Trophoblast cell (in vitro differentiated cells and primary cell): ENCODE measurements around the gene CPT2.

Experiments used
- DNase-seq, 2 donors: peaks; one replicate each; pipeline ENCODE4 v3.0.0-alpha.2; 2016
- H2AFZ ChIP-seq: 2 replicates; pipeline ENCODE4 v1.6.1; 2013; ENCODE audit warnings: low read length, moderate library complexity, mild to moderate bottlenecking; ENCODE audit not compliant: insufficient read depth, poor library complexity
- H2AK5ac ChIP-seq: 2 replicates; pipeline ENCODE4 v1.6.1; 2013; ENCODE audit warnings: mild to moderate bottlenecking, low read length
- H2BK120ac ChIP-seq: 2 replicates; pipeline ENCODE4 v1.6.1; 2013; ENCODE audit warnings: low read length, mild to moderate bottlenecking, moderate library complexity; ENCODE audit not compliant: insufficient read depth, poor library complexity
- H2BK12ac ChIP-seq: 2 replicates; pipeline ENCODE4 v1.6.1; 2013; ENCODE audit warnings: mild to moderate bottlenecking, low read length, moderate library complexity
- H2BK5ac ChIP-seq: 2 replicates; pipeline ENCODE4 v1.6.1; 2013; ENCODE audit warnings: low read length, low read depth, moderate library complexity, mild to moderate bottlenecking; ENCODE audit not compliant: poor library complexity
- H3K14ac ChIP-seq: 2 replicates; pipeline ENCODE4 v1.6.1; 2013; ENCODE audit warnings: mild to moderate bottlenecking, low read length
- H3K18ac ChIP-seq: 2 replicates; pipeline ENCODE4 v1.6.1; 2013; ENCODE audit warnings: mild to moderate bottlenecking, low read length
- H3K23ac ChIP-seq: 2 replicates; pipeline ENCODE4 v1.6.1; 2013; ENCODE audit warnings: low read length
- H3K27ac ChIP-seq: 2 replicates; pipeline ENCODE4 v1.5.1; 2013; ENCODE audit warnings: low read depth, mild to moderate bottlenecking, inconsistent platforms, low read length, moderate library complexity
- H3K27me3 ChIP-seq: 2 replicates; pipeline ENCODE4 v1.6.1; 2013; ENCODE audit warnings: inconsistent platforms, mild to moderate bottlenecking, low read length, moderate library complexity; ENCODE audit not compliant: insufficient read depth
- H3K36me3 ChIP-seq, 2 experiments: 1 replicate in 1 of 2; 2 replicates in 1 of 2; pipeline ENCODE4 v1.6.1; 2013; ENCODE audit warnings: low read length in 2 of 2, mild to moderate bottlenecking in 2 of 2, moderate library complexity in 1 of 2; ENCODE audit not compliant: insufficient read depth in 2 of 2, control insufficient read depth in 1 of 2
- H3K4ac ChIP-seq: 2 replicates; pipeline ENCODE4 v1.6.1; 2013; ENCODE audit warnings: low read depth, mild to moderate bottlenecking, low read length, moderate library complexity
- H3K4me1 ChIP-seq, 2 experiments: 1 replicate in 1 of 2; 2 replicates in 1 of 2; pipeline ENCODE4 v1.6.1; 2013; ENCODE audit warnings: low read length in 2 of 2, mild to moderate bottlenecking in 2 of 2, moderate library complexity in 1 of 2; ENCODE audit not compliant: insufficient read depth in 2 of 2, control insufficient read depth in 1 of 2
- H3K4me2 ChIP-seq: 2 replicates; pipeline ENCODE4 v1.6.1; 2013; ENCODE audit warnings: inconsistent platforms, mild to moderate bottlenecking, low read length, moderate library complexity
- H3K4me3 ChIP-seq: 2 replicates; pipeline ENCODE4 v1.5.1; 2013; ENCODE audit warnings: mild to moderate bottlenecking, low read depth, low read length, inconsistent platforms
- H3K79me1 ChIP-seq: one replicate; pipeline ENCODE4 v1.6.1; 2013; ENCODE audit warnings: low read length
- H3K79me2 ChIP-seq: 2 replicates; pipeline ENCODE4 v1.6.1; 2013; ENCODE audit warnings: low read length, mild to moderate bottlenecking; ENCODE audit not compliant: control insufficient read depth, insufficient read depth, poor library complexity
- H3K9ac ChIP-seq: 2 replicates; pipeline ENCODE4 v1.6.1; 2013; ENCODE audit warnings: mild to moderate bottlenecking, low read length
- H3K9me3 ChIP-seq: 2 replicates; pipeline ENCODE4 v1.6.1; 2013; ENCODE audit warnings: low read depth, mild to moderate bottlenecking, control low read depth, inconsistent platforms, low read length; ENCODE audit not compliant: insufficient read depth
- H4K12ac ChIP-seq: 2 replicates; pipeline ENCODE4 v1.6.1; 2013; ENCODE audit warnings: low read depth, mild to moderate bottlenecking, low read length, moderate library complexity
- H4K8ac ChIP-seq: 2 replicates; pipeline ENCODE4 v1.6.1; 2013; ENCODE audit warnings: low read depth, mild to moderate bottlenecking, low read length, moderate library complexity
- H4K91ac ChIP-seq: one replicate; pipeline ENCODE4 v1.6.1; 2013; ENCODE audit warnings: low read depth, mild to moderate bottlenecking, low read length, moderate library complexity
- WGBS: extraction: QIAGEN DNeasy Blood & Tissue Kit; methylation state at CpG from one replicate; pipeline ENCODE4 v1.1.7; 2013; ENCODE audit warnings: missing lambda C conversion rate; ENCODE audit not compliant: insufficient read length, insufficient coverage; ENCODE audit errors: extremely low coverage; 5-methylcytosine and 5-hydroxymethylcytosine counted together

CPT2 gene

DNA sequence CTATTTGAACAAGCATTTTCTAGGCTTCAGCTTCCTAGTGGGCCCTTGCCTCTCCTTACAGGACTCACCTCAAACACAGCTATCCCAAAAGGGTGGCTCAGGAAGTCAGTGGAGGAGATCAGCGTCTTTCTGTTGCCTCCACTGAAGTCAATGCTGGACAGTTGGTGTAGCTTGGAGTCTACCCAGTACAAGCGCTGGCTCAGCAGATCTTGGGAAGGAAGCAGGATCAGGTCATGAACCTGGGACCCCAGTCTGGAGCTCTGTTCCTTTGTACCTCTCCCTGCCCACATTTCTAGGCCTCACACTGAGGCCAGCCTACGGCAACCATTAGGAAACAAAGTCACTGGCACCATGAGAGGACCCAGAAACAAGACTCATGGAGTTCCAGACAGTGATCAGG lies 65.4 kb downstream of the CPT2 start:
- Histone ChIP-seq H3K79me2 (no peaks in the 10 kb centered on the region), H3K4me1 (peaks cover 0 to 3% of the 10 kb centered on the region in 2 experiments), H3K4me2 (no peak overlapping the region), H3K18ac (no peak overlapping the region), H2AFZ (no peak overlapping the region), H2AK5ac (no peak overlapping the region), H3K9ac (no peak overlapping the region), H3K9me3 (no peaks in the 10 kb centered on the region), H2BK5ac (no peak overlapping the region), H4K8ac (no peak overlapping the region), H3K4ac (no peak overlapping the region), H4K91ac (no peak overlapping the region), H3K27ac (no peak overlapping the region), H3K27me3 (no peaks in the 10 kb centered on the region), H2BK120ac (no peak overlapping the region), H3K36me3 (no peaks in the 10 kb centered on the region), H3K4me3 (no peak overlapping the region), H3K79me1 (no peaks in the 10 kb centered on the region), H3K23ac (no peak overlapping the region), H4K12ac (no peak overlapping the region), H2BK12ac (no peak overlapping the region), H3K14ac (no peak overlapping the region)
- no peak for DNase-seq
- WGBS: no CpG with 5 or more reads among the region's 3 CpGs
